Mesenchymal stem cell (in vitro differentiated cells and primary cell): ENCODE measurements around the gene CABP1.

Experiments used
- DNase-seq: peaks from one replicate; pipeline ENCODE4 v3.0.0-alpha.2; 2013
- H2AFZ ChIP-seq: one replicate; pipeline ENCODE4 v1.6.1; 2013; ENCODE audit warnings: low read depth, mild to moderate bottlenecking, control low read depth, inconsistent platforms, low read length, moderate library complexity
- H2AK5ac ChIP-seq: 2 replicates; pipeline ENCODE4 v1.6.1; 2013; ENCODE audit warnings: low read length, moderate library complexity, mild to moderate bottlenecking, inconsistent platforms; ENCODE audit not compliant: severe bottlenecking
- H2BK120ac ChIP-seq: one replicate; pipeline ENCODE4 v1.6.1; 2013; ENCODE audit warnings: low read depth, mild to moderate bottlenecking, inconsistent platforms, low read length, moderate library complexity
- H2BK12ac ChIP-seq, 2 experiments: one replicate each; pipeline ENCODE4 v1.6.1; 2013; ENCODE audit warnings: inconsistent platforms in 2 of 2, low read length in 2 of 2, mild to moderate bottlenecking in 2 of 2, moderate library complexity in 2 of 2, control low read depth in 1 of 2
- H2BK15ac ChIP-seq: one replicate; pipeline ENCODE4 v1.6.1; 2013; ENCODE audit warnings: mild to moderate bottlenecking, low read depth, inconsistent platforms; ENCODE audit not compliant: poor library complexity, severe bottlenecking
- H2BK5ac ChIP-seq: 2 replicates; pipeline ENCODE4 v1.6.1; 2013; ENCODE audit warnings: low read depth, mild to moderate bottlenecking, low read length, control low read depth, inconsistent platforms; ENCODE audit not compliant: poor library complexity, severe bottlenecking
- H3K14ac ChIP-seq, 2 experiments: one replicate each; pipeline ENCODE4 v1.6.1; 2013; ENCODE audit warnings: inconsistent platforms in 2 of 2, low read length in 2 of 2, control low read depth in 1 of 2, mild to moderate bottlenecking in 1 of 2, moderate library complexity in 1 of 2
- H3K18ac ChIP-seq, 2 experiments: one replicate each; pipeline ENCODE4 v1.6.1; 2013; ENCODE audit warnings: inconsistent platforms in 2 of 2, low read length in 2 of 2, control low read depth in 1 of 2, low read depth in 1 of 2, mild to moderate bottlenecking in 1 of 2
- H3K23ac ChIP-seq, 2 experiments: one replicate each; pipeline ENCODE4 v1.6.1; 2013; ENCODE audit warnings: inconsistent platforms in 2 of 2, low read length in 2 of 2, mild to moderate bottlenecking in 2 of 2, moderate library complexity in 2 of 2, control low read depth in 1 of 2
- H3K27ac ChIP-seq: 2 replicates; pipeline ENCODE4 v1.5.1; 2013; ENCODE audit warnings: mild to moderate bottlenecking, moderate library complexity, low read length, control low read depth, inconsistent platforms; ENCODE audit not compliant: poor library complexity, severe bottlenecking
- H3K27me3 ChIP-seq, 2 experiments: 2 replicates each; pipeline versions ENCODE4 v1.6.1 to v1.7.0; 2013; ENCODE audit warnings: low read length in 2 of 2, mild to moderate bottlenecking in 2 of 2, moderate library complexity in 2 of 2, control low read depth in 1 of 2, inconsistent platforms in 1 of 2; ENCODE audit not compliant: control insufficient read depth in 1 of 2, insufficient read depth in 1 of 2
- H3K36me3 ChIP-seq, 2 experiments: 2 replicates each; pipeline versions ENCODE4 v1.6.1 to v1.7.0; 2013; ENCODE audit warnings: low read length in 2 of 2, control low read depth in 1 of 2, inconsistent platforms in 1 of 2, low read depth in 1 of 2, mild to moderate bottlenecking in 1 of 2; ENCODE audit not compliant: insufficient read depth in 2 of 2, control insufficient read depth in 1 of 2
- H3K4ac ChIP-seq, 2 experiments: one replicate each; pipeline ENCODE4 v1.6.1; 2013; ENCODE audit warnings: inconsistent platforms in 2 of 2, low read length in 2 of 2, mild to moderate bottlenecking in 2 of 2, moderate library complexity in 2 of 2, control low read depth in 1 of 2, low read depth in 1 of 2
- H3K4me1 ChIP-seq: 2 replicates; pipeline ENCODE4 v1.6.1; 2013; ENCODE audit warnings: low read depth, low read length, control low read depth; ENCODE audit not compliant: control insufficient read depth, insufficient read depth
- H3K4me2 ChIP-seq: 2 replicates; pipeline ENCODE4 v1.6.1; 2013; ENCODE audit warnings: low read length, mild to moderate bottlenecking, inconsistent platforms; ENCODE audit not compliant: poor library complexity, severe bottlenecking
- H3K4me3 ChIP-seq, 2 experiments: 2 replicates each; pipeline versions ENCODE4 v1.5.1 to v1.7.0; 2013; ENCODE audit warnings: low read length in 2 of 2, mild to moderate bottlenecking in 2 of 2, control low read depth in 1 of 2, low read depth in 1 of 2; ENCODE audit not compliant: insufficient read depth in 1 of 2
- H3K79me1 ChIP-seq: replicated peaks from 2 replicates; pipeline ENCODE4 v1.6.1; 2013; ENCODE audit warnings: mild to moderate bottlenecking, control low read depth, low read length, inconsistent platforms; ENCODE audit not compliant: poor library complexity, severe bottlenecking
- H3K9ac ChIP-seq: 2 replicates; pipeline ENCODE4 v1.7.0; 2013; ENCODE audit warnings: mild to moderate bottlenecking, low read length, moderate library complexity
- H3K9me3 ChIP-seq: 2 replicates; pipeline ENCODE4 v1.7.0; 2013; ENCODE audit warnings: mild to moderate bottlenecking, low read length; ENCODE audit not compliant: control insufficient read depth
- H4K8ac ChIP-seq: one replicate; pipeline ENCODE4 v1.6.1; 2013; ENCODE audit warnings: inconsistent platforms, mild to moderate bottlenecking, low read length, moderate library complexity
- H4K91ac ChIP-seq: one replicate; pipeline ENCODE4 v1.6.1; 2013; ENCODE audit warnings: mild to moderate bottlenecking, low read length, inconsistent platforms
- WGBS: methylation state at CpG from one replicate; pipeline ENCODE4 v1.1.7; 2013; ENCODE audit warnings: mixed read lengths; 5-methylcytosine and 5-hydroxymethylcytosine counted together

The CABP1 gene

GRCh38 chr12:120656008-120656407, 15.6 kb downstream of the CABP1 start:
- H3K79me1 ChIP-seq = no peaks in the 10 kb centered on the region
- no peak overlapping the region for H4K8ac ChIP-seq
- H2BK12ac ChIP-seq = no peak overlapping the region
- no peak overlapping the region for H2BK15ac ChIP-seq
- H3K27me3 ChIP-seq = peaks cover 59 to 73% of the 10 kb centered on the region in 2 experiments
- no peak overlapping the region for H3K18ac ChIP-seq
- no peak overlapping the region for H3K4me3 ChIP-seq
- no peak overlapping the region for H2AK5ac ChIP-seq
- no peak overlapping the region for H3K27ac ChIP-seq
- WGBS = 80% methylated on average over 8 of the region's 14 CpGs
- no peak overlapping the region for H3K4ac ChIP-seq
- DNase-seq = no peak
- H3K4me2 ChIP-seq = no peak overlapping the region
- no peak overlapping the region for H3K14ac ChIP-seq
- H2AFZ ChIP-seq = no peak overlapping the region
- H3K9ac ChIP-seq = no peak overlapping the region
- H3K9me3 ChIP-seq = peaks cover 2% of the 10 kb centered on the region
- no peak overlapping the region for H2BK5ac ChIP-seq
- H4K91ac ChIP-seq = no peak overlapping the region
- peaks cover 2% of the 10 kb centered on the region for H3K4me1 ChIP-seq
- H3K23ac ChIP-seq = no peak overlapping the region
- H2BK120ac ChIP-seq = no peak overlapping the region
- no peaks in the 10 kb centered on the region for H3K36me3 ChIP-seq

GRCh38 chr12:120658286-120659150, 18.1 kb downstream of the CABP1 start:
- DNase-seq = no peak
- Histone ChIP-seq H2BK15ac (no peak overlapping the region), H3K79me1 (no peaks in the 10 kb centered on the region), H3K4ac (no peak overlapping the region), H2BK5ac (no peak overlapping the region), H3K9ac (no peak overlapping the region), H3K14ac (no peak overlapping the region), H3K4me2 (no peak overlapping the region), H4K91ac (no peak overlapping the region), H3K23ac (no peak overlapping the region), H2AK5ac (no peak overlapping the region), H3K18ac (no peak overlapping the region), H3K27ac (no peak overlapping the region), H3K4me1 (peaks cover 2% of the 10 kb centered on the region), H3K36me3 (no peaks in the 10 kb centered on the region), H3K9me3 (peaks cover 7% of the 10 kb centered on the region), H3K4me3 (peak overlapping the region in 1 of 2 experiments; percentile 33), H2BK120ac (no peak overlapping the region), H3K27me3 (peaks cover 46 to 59% of the 10 kb centered on the region in 2 experiments), H4K8ac (no peak overlapping the region), H2AFZ (no peak overlapping the region), H2BK12ac (no peak overlapping the region)
- 88% methylated on average over 22 of the region's 22 CpGs for WGBS

- H3K4me1 ChIP-seq = peaks cover 2% of the 10 kb centered on the region
- 70% methylated on average over 8 of the region's 8 CpGs for WGBS
- no peak overlapping the region for H2BK5ac ChIP-seq
- no peak overlapping the region for H3K4me3 ChIP-seq
- H4K8ac ChIP-seq = no peak overlapping the region
- H3K9ac ChIP-seq = no peak overlapping the region
- H3K4ac ChIP-seq = no peak overlapping the region
- no peak overlapping the region for H2AK5ac ChIP-seq
- H3K23ac ChIP-seq = no peak overlapping the region
- H3K27ac ChIP-seq = no peak overlapping the region
- no peak overlapping the region for H3K4me2 ChIP-seq
- H3K36me3 ChIP-seq = no peaks in the 10 kb centered on the region
- H3K18ac ChIP-seq = no peak overlapping the region
- H3K9me3 ChIP-seq = peaks cover 7% of the 10 kb centered on the region
- no peak overlapping the region for H2BK15ac ChIP-seq
- H3K14ac ChIP-seq = no peak overlapping the region
- DNase-seq = no peak
- no peak overlapping the region for H2BK120ac ChIP-seq
- H2BK12ac ChIP-seq = no peak overlapping the region
- peaks cover 42 to 64% of the 10 kb centered on the region in 2 experiments for H3K27me3 ChIP-seq
- no peaks in the 10 kb centered on the region for H3K79me1 ChIP-seq
- H2AFZ ChIP-seq = no peak overlapping the region
- H4K91ac ChIP-seq = no peak overlapping the region
Observed at GRCh38 chr12:120659151-120659525, 18.7 kb downstream of the CABP1 start.

- H3K9ac ChIP-seq = no peak overlapping the region
- no peak overlapping the region for H3K18ac ChIP-seq
- H3K4me2 ChIP-seq = no peak overlapping the region
- no peak overlapping the region for H4K91ac ChIP-seq
- H4K8ac ChIP-seq = no peak overlapping the region
- no peak overlapping the region for H2BK12ac ChIP-seq
- H3K27ac ChIP-seq = no peak overlapping the region
- H2AFZ ChIP-seq = no peak overlapping the region
- H3K4me3 ChIP-seq = no peak overlapping the region
- H2BK15ac ChIP-seq = no peak overlapping the region
- WGBS = 88% methylated on average over 2 of the region's 2 CpGs
- peaks cover 39 to 58% of the 10 kb centered on the region in 2 experiments for H3K27me3 ChIP-seq
- H3K36me3 ChIP-seq = no peaks in the 10 kb centered on the region
- no peak overlapping the region for H3K4ac ChIP-seq
- no peak overlapping the region for H2AK5ac ChIP-seq
- no peak overlapping the region for H3K14ac ChIP-seq
- H3K23ac ChIP-seq = no peak overlapping the region
- peaks cover 7% of the 10 kb centered on the region for H3K9me3 ChIP-seq
- DNase-seq = no peak
- no peak overlapping the region for H2BK5ac ChIP-seq
- H3K4me1 ChIP-seq = peaks cover 2% of the 10 kb centered on the region
- no peaks in the 10 kb centered on the region for H3K79me1 ChIP-seq
- no peak overlapping the region for H2BK120ac ChIP-seq
Observed at GRCh38 chr12:120661432-120661831, 21.0 kb downstream of the CABP1 start.
